Measurements from ENCODE around the gene CD300E.

CD300E gene

DNA sequence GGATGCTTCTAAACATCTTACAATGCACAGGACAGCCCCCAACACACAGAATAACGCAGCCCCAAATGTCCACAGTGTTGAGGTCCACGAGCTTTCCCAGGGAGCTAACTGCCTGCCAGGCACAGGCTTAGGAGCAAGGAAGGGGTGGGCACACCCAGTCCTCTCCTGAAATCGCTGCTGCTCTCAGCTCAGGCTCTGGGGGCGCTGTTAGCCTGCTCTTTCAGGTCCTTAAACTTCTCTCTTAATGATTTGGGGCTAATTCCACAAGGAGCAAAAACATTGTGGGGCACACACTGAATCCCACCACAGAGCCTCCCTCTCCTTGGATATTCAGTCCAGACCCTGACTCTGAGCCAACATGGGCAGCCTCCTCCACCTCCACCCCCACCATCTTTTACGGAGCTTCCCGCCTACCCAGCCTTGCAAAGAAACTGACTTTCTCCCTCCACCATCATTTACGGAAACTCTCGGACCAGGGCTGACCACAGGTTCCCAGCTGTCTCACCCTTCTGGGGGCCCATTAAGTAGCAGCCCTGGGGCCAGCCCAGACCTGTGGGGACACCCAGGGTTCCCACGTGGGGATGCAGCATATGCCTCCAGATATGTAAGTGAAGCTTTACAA lies 57.3 kb downstream of the CD300E start:
- DNase-seq (ENCODE audit: low spot score): peak; percentile 36

- DNase-seq (ENCODE audit: low spot score): no peak
Measured at GRCh38 chr17:74565126-74565525, 58.4 kb downstream of the CD300E start.

GRCh38 chr17:74563358-74563757 lies 60.2 kb downstream of the CD300E start:
- DNase-seq (ENCODE audit: low spot score): no peak

DNA sequence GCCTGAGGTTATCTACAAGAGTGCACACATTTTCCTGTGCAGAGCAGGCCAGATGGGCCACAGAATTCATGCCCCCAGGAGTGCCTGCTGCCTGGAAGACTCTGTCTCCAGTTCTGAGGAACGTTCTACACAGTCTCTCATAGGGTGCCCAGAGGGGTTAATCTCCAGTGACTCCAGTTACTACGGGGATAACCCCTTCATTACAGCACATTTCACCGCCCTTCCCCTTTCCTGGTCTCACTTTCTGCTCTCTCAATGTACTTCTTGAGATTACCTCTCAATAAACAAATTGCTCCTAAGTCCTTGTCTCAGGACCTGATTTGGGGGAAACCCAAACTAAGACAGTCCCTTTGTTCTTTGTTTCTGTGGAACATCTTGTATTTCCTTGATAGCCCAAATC lies 62.0 kb downstream of the CD300E start:
- DNase-seq (ENCODE audit: low spot score): no peak
